GM12872 (cell line): Measurements from ENCODE around the gene YIPF5.

Experiments
- CTCF ChIP-seq: IDR thresholded peaks from 3 replicates; pipeline ENCODE4 v1.5.1; 2011; ENCODE audit warnings: low read depth, mild to moderate bottlenecking, low read length, moderate library complexity; ENCODE audit not compliant: insufficient read depth

The YIPF5 gene

GRCh38 chr5:144144956-144145751 is 25.3 kb downstream of the YIPF5 start:
- TF ChIP-seq CTCF, result no peak

- no peak for TF ChIP-seq CTCF
These were observed 26.8 kb downstream of the YIPF5 start for GRCh38 chr5:144143625-144144024.

GRCh38 chr5:144142824-144143162 is 27.7 kb downstream of the YIPF5 start:
- no peak for TF ChIP-seq CTCF

- TF ChIP-seq CTCF, result peak; percentile 74
These were observed 28.2 kb downstream of the YIPF5 start for GRCh38 chr5:144142139-144142823.

GRCh38 chr5:144141585-144141984 is 28.9 kb downstream of the YIPF5 start:
- TF ChIP-seq CTCF, result no peak

GRCh38 chr5:144139586-144139985 is 30.9 kb downstream of the YIPF5 start:
- no peak for TF ChIP-seq CTCF

- TF ChIP-seq CTCF, result no peak
These were observed 35.2 kb downstream of the YIPF5 start for GRCh38 chr5:144135113-144135762.
